HCT116 (cell line): ENCODE measurements around the gene ATP8A2. TPM values are rescaled to one million over a fixed set of nuclear protein-coding genes. Genes with fewer than 3 reads are reported as not detected.

Source experiments
- ATAC-seq: fragments of 200-7000 bp; cut with Tn5 transposase; 2 replicates; pipeline ENCODE4 v1.9.1; 2020; ENCODE audit warnings: mild to moderate bottlenecking, moderate library complexity
- BruUV-seq: library from RNA; stranded (reverse); fragments of 400-500 nt; replicated peaks from 2 replicates; lab custom pipeline; 2021; lab: Mats Ljungman, UMichigan
- CTCF ChIA-PET: fragments of 300-600 bp; sonication (Branson Sonifier 250); formaldehyde crosslinking; loops from one replicate; lab custom pipeline; 2021; ENCODE audit warnings: antibody characterized with exemption; lab: Charles Lee
- POLR2A ChIA-PET: fragments of 300-600, 350-600 bp; sonication (Branson Sonifier 250); formaldehyde crosslinking; loops from one replicate; lab custom pipeline; 2021; ENCODE audit warnings: antibody characterized with exemption; lab: Charles Lee
- RAD21 ChIA-PET, 2 experiments: fragments of 300-600 bp; sonication (Branson Sonifier 250); formaldehyde crosslinking; loops; one replicate each; lab custom pipeline; 2023; ENCODE audit warnings: low total read pairs in 2 of 2; ENCODE audit not compliant: uncharacterized antibody in 2 of 2, unreplicated experiment in 2 of 2, low non-redundant PET in 1 of 2; lab: Charles Lee
- DNase-seq: peaks from one replicate; pipeline ENCODE4 v3.0.0-alpha.2; 2010; ENCODE audit warnings: low read depth, low spot score
- H2AFZ ChIP-seq: fragments of 200-600 bp; shearing (Covaris generic), sonication (generic); 2 replicates; pipeline ENCODE4 v1.6.1; 2017; ENCODE audit warnings: low read depth, mixed run types, mixed read lengths, antibody characterized with exemption, low read length; ENCODE audit not compliant: poor library complexity, severe bottlenecking
- H3K27ac ChIP-seq: 2 replicates; pipeline ENCODE4 v1.5.1; 2012; ENCODE audit warnings: low read depth, low read length
- H3K27me3 ChIP-seq: fragments of 200-600 bp; sonication (generic); 2 replicates; pipeline ENCODE4 v1.6.1; 2016; ENCODE audit warnings: mixed run types, low read length, mixed read lengths; ENCODE audit not compliant: insufficient read depth
- H3K36me3 ChIP-seq, 2 experiments: fragments of 200-500 bp in 1 of 2; fragments of 200-600 bp in 1 of 2; sonication (Bioruptor generic) in 1 of 2; sonication (generic) in 1 of 2; 2 replicates each; pipeline versions ENCODE4 v1.5.1 to v1.6.1; 2014 to 2016; ENCODE audit warnings: low read length in 2 of 2, inconsistent platforms in 1 of 2, mixed read lengths in 1 of 2, mixed run types in 1 of 2; ENCODE audit not compliant: insufficient read depth in 2 of 2, control insufficient read depth in 1 of 2
- H3K4me1 ChIP-seq, 2 experiments: fragments of 200-600 bp in 1 of 2; sonication (generic) in 1 of 2; 2 replicates each; pipeline versions ENCODE4 v1.5.1 to v1.6.1; 2012 to 2017; ENCODE audit warnings: low read length in 2 of 2, inconsistent platforms in 1 of 2, mild to moderate bottlenecking in 1 of 2, mixed read lengths in 1 of 2, mixed run types in 1 of 2, moderate library complexity in 1 of 2; ENCODE audit not compliant: insufficient read depth in 2 of 2, control insufficient read depth in 1 of 2
- H3K4me2 ChIP-seq: fragments of 200-600 bp; sonication (generic); 2 replicates; pipeline ENCODE4 v1.6.1; 2017; ENCODE audit warnings: mixed run types, low read length, mixed read lengths
- H3K4me3 ChIP-seq, 2 experiments: fragments of 200-600 bp in 1 of 2; sonication (generic) in 1 of 2; replicated peaks in 1 of 2; 2 replicates each; pipeline ENCODE4 v1.5.1; 2011 to 2016; ENCODE audit warnings: low read length in 2 of 2, control low read depth in 1 of 2, low read depth in 1 of 2, mild to moderate bottlenecking in 1 of 2, mixed read lengths in 1 of 2, mixed run types in 1 of 2
- H3K79me2 ChIP-seq: fragments of 200-600 bp; sonication (generic); 2 replicates; pipeline ENCODE4 v1.6.1; 2017; ENCODE audit warnings: mild to moderate bottlenecking, mixed run types, low read length, moderate library complexity, mixed read lengths; ENCODE audit not compliant: insufficient read depth
- H3K9ac ChIP-seq: fragments of 200-600 bp; sonication (generic); 2 replicates; pipeline ENCODE4 v1.6.1; 2016; ENCODE audit warnings: low read length, mixed read lengths
- H3K9me2 ChIP-seq: fragments of 200-600 bp; sonication (generic), shearing (Covaris generic); 2 replicates; pipeline ENCODE4 v1.6.1; 2017; ENCODE audit warnings: mixed run types, mild to moderate bottlenecking, moderate library complexity; ENCODE audit not compliant: insufficient read depth
- H3K9me3 ChIP-seq, 2 experiments: fragments of 200-500 bp in 1 of 2; fragments of 200-600 bp in 1 of 2; sonication (Bioruptor generic) in 1 of 2; sonication (generic) in 1 of 2; 2 replicates each; pipeline ENCODE4 v1.6.1; 2014 to 2017; ENCODE audit warnings: low read length in 2 of 2, mixed read lengths in 2 of 2, inconsistent platforms in 1 of 2, low read depth in 1 of 2, mild to moderate bottlenecking in 1 of 2, mixed run types in 1 of 2, moderate library complexity in 1 of 2; ENCODE audit not compliant: control insufficient read depth in 1 of 2, insufficient read depth in 1 of 2
- H4K20me1 ChIP-seq: fragments of 200-600 bp; sonication (generic), shearing (Covaris generic); 2 replicates; pipeline ENCODE4 v1.6.1; 2017; ENCODE audit warnings: mixed run types, mild to moderate bottlenecking, moderate library complexity; ENCODE audit not compliant: insufficient read depth
- CEBPB ChIP-seq: IDR thresholded peaks from 2 replicates; pipeline ENCODE4 v1.6.1; 2012; ENCODE audit warnings: low read depth
- CTCF ChIP-seq, 3 experiments: fragments of 200-600 bp in 1 of 3; sonication (generic) in 1 of 3; IDR thresholded peaks in 2 of 3; conservative IDR thresholded peaks in 1 of 3; 2 replicates each; pipeline ENCODE4 v1.5.1; 2012 to 2017; ENCODE audit warnings: low read depth in 2 of 3, low read length in 2 of 3, antibody characterized with exemption in 1 of 3, borderline replicate concordance in 1 of 3, control low read depth in 1 of 3, mild to moderate bottlenecking in 1 of 3, mixed read lengths in 1 of 3, mixed run types in 1 of 3, moderate library complexity in 1 of 3; ENCODE audit not compliant: insufficient read depth in 1 of 3
- EZH2phosphoT487 ChIP-seq: fragments of 200-600 bp; IDR thresholded peaks from 2 replicates; pipeline ENCODE4 v1.6.1; 2018; ENCODE audit warnings: antibody characterized with exemption, borderline replicate concordance
- FOSL1 ChIP-seq: IDR thresholded peaks from 2 replicates; pipeline ENCODE4 v1.6.1; 2012; ENCODE audit warnings: low read depth
- JUND ChIP-seq: IDR thresholded peaks from 2 replicates; pipeline ENCODE4 v1.6.1; 2012
- RAD21 ChIP-seq: IDR thresholded peaks from 2 replicates; pipeline ENCODE4 v1.6.1; 2012; ENCODE audit warnings: low read depth, mild to moderate bottlenecking
- REST ChIP-seq: IDR thresholded peaks from 2 replicates; pipeline ENCODE4 v1.6.1; 2012; ENCODE audit warnings: low read depth
- SIN3A ChIP-seq: IDR thresholded peaks from 2 replicates; pipeline ENCODE4 v1.6.1; 2012; ENCODE audit warnings: low read depth
- SP1 ChIP-seq: IDR thresholded peaks from 2 replicates; pipeline ENCODE4 v1.6.1; 2012; ENCODE audit warnings: low read depth
- SRF ChIP-seq: IDR thresholded peaks from 2 replicates; pipeline ENCODE4 v1.6.1; 2012; ENCODE audit warnings: low read depth
- TCF7L2 ChIP-seq: IDR thresholded peaks from 2 replicates; pipeline ENCODE4 v1.7.0; 2011; ENCODE audit warnings: borderline replicate concordance, inconsistent platforms; ENCODE audit not compliant: insufficient read depth, insufficient read length; ENCODE audit errors: extremely low read depth
- ZNF274 ChIP-seq: fragments of 200-500 bp; sonication (Bioruptor generic); IDR thresholded peaks from 2 replicates; pipeline ENCODE4 v1.6.1; 2014; ENCODE audit warnings: mild to moderate bottlenecking, low read depth, low read length, inconsistent platforms
- intact Hi-C: fragments of 100-400 bp; cut with micrococcal nuclease; formaldehyde crosslinking; loops from 2 replicates; pipeline ENCODE4 v1.10.0; 2022
- total RNA-seq: library from RNA; stranded (reverse); gene quantifications from one replicate; pipeline ENCODE4 v1.2.1, GENCODE V29; 2021; ENCODE audit not compliant: unreplicated experiment

The ATP8A2 gene
- total RNA-seq, 1 experiment from 2014 or later = not detected

GRCh38 chr13:25988661-25989060 lies 616.9 kb downstream of the ATP8A2 start:
- no peak for DNase-seq
- CTCF ChIA-PET = no interaction called here
- Histone ChIP-seq H3K4me1 (no peaks in the 10 kb centered on the region), H3K4me2 (no peak overlapping the region), H3K79me2 (no peaks in the 10 kb centered on the region), H3K9ac (no peak overlapping the region), H3K9me3 (no peaks in the 10 kb centered on the region), H3K4me3 (no peak overlapping the region), H3K36me3 (no peaks in the 10 kb centered on the region), H4K20me1 (no peaks in the 10 kb centered on the region), H3K27me3 (peaks cover 13% of the 10 kb centered on the region), H3K9me2 (no peaks in the 10 kb centered on the region), H2AFZ (no peak overlapping the region), H3K27ac (no peak overlapping the region)
- RAD21 ChIA-PET = no interaction called here
- POLR2A ChIA-PET = no interaction called here
- intact Hi-C loops = no loop called here
- TF ChIP-seq SRF (no peak), RAD21 (no peak), EZH2phosphoT487 (no peak), JUND (no peak), CTCF (IDR thresholded peaks at IDR 0.05 in 2 of 3, conservative IDR thresholded peaks at IDR 0.05 in 1 of 3; ENCODE audit: borderline replicate concordance in 1 of 3, insufficient read depth in 1 of 3, low read depth in 2 of 3, low read length in 2 of 3) (no peak), FOSL1 (no peak), SP1 (no peak), TCF7L2 (no peak), REST (no peak), ZNF274 (no peak), SIN3A (no peak), CEBPB (no peak)
- ATAC-seq = no peak
- BruUV-seq = no TSS peak
